Right renal pelvis (tissue), 4 donors: ENCODE data around the gene SYDE1. TPM values are rescaled to one million over a fixed set of nuclear protein-coding genes. Genes with fewer than 3 reads are reported as not detected.

Experiments used
- DNase-seq, 4 donors: peaks; one replicate each; pipeline ENCODE4 v3.0.0-alpha.2; 2013; ENCODE audit warnings: low read depth in 4 of 4, low spot score in 3 of 4, missing footprints in 1 of 4
- polyA plus RNA-seq, 4 donors: library from polyadenylated mRNA; unstranded; fragments of 120-200 nt; gene quantifications; one replicate each; pipeline ENCODE4 v1.2.1, GENCODE V29; 2013; ENCODE audit not compliant: insufficient read length in 4 of 4

Gene SYDE1
- polyA plus RNA-seq, 4 donors: 18.2 to 25.0 (median 19.5) TPM

DNA sequence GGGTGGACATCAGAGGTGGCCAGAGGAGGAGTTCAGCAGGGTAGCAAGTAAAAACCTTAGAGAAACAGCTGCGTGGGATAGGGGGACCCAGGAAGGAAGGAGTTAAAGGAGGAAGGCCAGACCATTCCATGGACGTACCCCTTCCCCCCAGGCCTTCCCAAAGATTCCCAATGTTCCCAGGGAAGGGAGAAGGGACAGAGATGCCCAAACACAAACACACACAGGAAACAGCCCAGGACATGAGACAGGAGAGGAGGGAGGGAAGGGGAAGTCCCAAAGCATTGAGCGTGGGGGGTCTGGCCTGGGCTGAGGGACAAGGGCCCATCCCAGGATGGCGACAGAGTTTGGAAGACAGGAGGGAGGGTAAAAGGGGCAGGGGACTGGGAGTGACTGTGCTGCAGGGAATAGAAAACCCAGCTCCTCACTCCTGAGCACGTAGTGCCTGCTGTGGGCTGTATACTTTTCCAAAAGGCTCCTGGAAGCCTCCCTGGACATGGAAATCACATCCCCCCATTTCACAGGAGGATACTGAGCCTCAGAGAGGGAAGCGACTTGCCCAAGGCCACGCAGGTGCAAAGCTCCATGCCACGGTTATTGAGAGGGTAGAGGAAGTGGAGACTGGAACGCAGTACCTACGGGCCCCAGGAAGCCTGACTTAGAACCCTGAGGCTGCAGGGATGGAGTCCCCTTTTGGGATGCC is 1.1 kb downstream of the SYDE1 start:
- DNase-seq: no peak

DNA sequence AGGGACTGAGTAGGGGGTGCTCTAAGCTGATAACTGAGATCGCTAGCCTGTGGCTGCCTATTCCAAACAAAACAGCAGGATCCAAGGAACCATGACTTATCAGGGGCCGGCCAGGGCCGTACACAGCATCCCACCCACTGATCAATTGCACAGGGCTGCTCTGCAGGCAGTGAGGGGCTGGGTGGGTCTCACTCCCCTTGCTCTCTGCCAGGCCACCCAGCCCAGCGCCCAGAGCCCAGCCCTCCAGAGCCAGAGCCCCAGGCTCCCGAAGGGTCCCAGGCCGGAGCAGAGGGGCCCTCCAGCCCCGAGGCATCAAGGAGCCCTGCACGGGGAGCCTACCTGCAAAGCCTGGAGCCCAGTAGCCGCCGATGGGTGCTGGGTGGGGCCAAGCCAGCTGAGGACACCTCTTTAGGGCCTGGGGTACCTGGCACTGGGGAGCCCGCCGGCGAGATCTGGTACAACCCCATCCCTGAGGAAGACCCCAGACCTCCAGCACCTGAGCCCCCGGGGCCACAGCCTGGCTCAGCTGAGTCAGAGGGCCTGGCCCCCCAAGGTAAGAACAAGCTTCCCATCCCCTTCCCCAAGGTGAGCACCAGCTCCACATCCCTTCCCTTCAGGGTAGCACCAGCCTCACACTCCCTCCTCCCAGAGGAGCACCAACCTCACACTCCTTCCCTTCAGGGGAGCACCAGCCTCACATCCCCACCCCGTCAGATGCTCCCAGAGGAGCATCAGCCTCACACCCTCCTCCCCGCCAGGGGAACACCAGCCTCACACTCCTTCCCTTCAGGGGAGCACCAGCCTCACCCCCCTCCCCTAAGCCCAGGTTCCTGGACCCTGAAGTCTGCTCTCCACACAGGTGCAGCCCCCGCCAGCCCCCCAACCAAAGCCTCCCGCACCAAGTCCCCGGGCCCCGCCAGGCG is 1.9 kb downstream of the SYDE1 start:
- DNase-seq: no peak

DNA sequence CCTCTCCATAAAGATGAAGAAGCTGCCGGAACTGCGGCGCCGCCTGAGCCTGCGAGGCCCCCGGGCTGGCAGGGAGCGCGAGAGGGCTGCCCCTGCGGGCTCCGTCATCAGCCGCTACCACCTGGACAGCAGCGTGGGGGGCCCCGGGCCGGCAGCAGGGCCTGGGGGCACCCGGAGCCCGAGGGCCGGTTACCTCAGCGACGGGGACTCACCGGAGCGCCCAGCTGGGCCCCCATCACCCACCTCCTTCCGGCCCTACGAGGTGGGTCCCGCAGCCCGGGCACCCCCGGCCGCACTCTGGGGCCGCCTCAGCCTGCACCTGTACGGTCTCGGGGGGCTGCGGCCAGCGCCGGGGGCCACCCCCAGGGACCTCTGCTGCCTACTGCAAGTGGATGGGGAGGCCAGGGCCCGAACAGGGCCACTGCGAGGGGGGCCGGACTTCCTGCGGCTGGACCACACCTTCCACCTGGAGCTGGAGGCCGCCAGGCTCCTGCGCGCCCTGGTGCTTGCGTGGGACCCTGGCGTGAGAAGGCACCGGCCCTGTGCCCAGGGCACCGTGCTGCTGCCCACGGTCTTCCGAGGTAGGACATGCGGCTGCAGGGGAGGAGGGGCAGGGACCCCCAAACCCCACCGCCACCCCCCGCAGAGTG is 2.7 kb downstream of the SYDE1 start:
- no peak for DNase-seq

DNA sequence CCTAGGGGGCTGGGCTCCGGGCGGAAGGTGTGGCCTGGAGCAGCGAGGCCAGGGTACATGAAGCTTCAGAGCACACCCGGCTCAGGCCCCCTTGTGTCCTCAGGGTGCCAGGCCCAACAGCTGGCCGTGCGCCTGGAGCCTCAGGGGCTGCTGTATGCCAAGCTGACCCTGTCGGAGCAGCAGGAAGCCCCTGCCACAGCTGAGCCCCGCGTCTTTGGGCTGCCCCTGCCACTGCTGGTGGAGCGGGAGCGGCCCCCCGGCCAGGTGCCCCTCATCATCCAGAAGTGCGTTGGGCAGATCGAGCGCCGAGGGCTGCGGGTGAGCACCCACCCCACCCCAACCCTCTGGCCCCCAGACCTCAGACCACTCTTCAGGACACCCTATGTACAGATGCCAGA is 3.2 kb downstream of the SYDE1 start:
- no peak for DNase-seq

DNA sequence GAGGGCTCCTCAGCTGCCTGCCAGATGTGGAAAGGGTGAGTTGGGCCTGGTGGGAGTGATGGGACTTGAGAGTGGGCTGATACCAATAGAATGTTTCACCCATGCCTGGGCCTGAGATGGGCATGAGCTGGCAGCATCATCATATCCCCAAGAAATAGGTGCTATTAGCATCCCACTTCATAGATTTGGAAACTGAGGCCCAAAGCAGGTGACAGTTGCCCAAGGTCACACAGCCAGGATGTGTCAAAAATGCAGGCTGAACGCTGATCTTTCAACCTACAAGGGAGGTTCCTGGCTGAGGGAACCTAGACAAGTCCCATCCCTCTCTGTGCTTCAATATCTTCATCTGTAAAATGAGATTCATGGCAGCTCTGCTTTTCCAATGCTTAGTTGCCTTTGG is 4.6 kb downstream of the SYDE1 start:
- no peak for DNase-seq

GRCh38 chr19:15112385-15112784 is 5.2 kb downstream of the SYDE1 start:
- no peak for DNase-seq

GRCh38 chr19:15113245-15114152 is 6.3 kb downstream of the SYDE1 start:
- DNase-seq: no peak

GRCh38 chr19:15114153-15114540 is 6.9 kb downstream of the SYDE1 start:
- DNase-seq: no peak

DNA sequence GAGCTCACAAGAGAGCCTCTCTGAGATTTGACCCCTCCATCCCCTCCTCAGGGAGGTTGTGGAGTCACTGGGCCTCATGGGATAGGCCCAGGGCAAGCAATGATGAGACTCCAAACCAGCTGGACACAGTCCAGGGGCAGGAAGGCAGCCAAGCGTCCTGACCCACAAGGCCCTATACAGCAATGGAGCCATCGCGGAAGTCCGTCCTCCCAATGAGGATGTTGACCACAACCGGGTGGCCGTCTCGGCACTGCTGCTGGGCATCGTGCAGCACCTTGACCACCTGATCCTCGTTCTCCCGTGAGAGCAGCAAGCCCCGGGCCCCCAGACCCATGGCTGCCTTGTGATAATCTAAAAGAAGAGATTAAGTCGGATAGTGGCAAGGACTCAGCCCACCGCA is 7.9 kb downstream of the SYDE1 start:
- no peak for DNase-seq

- DNase-seq: no peak
These were observed 8.8 kb downstream of the SYDE1 start for GRCh38 chr19:15115762-15116615.

DNA sequence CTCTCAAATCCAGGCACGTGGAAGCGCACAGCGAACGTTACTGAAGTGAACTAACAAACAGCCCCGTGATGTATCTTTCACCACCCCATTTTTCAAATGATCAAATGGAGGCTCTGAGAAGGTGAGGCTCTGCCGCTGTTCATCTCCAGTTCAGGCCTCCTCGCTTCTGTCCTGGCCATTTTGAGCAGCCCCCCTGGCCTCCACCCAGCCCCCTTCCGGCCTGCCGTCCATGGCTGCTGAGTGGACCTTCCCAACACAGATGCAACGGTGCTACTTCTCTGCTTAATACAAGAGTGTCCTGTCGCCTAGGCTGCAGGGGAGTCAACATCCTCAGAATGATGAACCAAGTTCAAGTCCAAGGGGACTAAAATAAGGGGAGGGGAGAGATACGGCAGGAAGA is 9.7 kb downstream of the SYDE1 start:
- no peak for DNase-seq

GRCh38 chr19:15118248-15118647 is 11.0 kb downstream of the SYDE1 start:
- no peak for DNase-seq

- no peak for DNase-seq
These were observed 11.7 kb downstream of the SYDE1 start for GRCh38 chr19:15118789-15119494.

- no peak for DNase-seq
These were observed 13.2 kb downstream of the SYDE1 start for GRCh38 chr19:15120135-15121026.

DNA sequence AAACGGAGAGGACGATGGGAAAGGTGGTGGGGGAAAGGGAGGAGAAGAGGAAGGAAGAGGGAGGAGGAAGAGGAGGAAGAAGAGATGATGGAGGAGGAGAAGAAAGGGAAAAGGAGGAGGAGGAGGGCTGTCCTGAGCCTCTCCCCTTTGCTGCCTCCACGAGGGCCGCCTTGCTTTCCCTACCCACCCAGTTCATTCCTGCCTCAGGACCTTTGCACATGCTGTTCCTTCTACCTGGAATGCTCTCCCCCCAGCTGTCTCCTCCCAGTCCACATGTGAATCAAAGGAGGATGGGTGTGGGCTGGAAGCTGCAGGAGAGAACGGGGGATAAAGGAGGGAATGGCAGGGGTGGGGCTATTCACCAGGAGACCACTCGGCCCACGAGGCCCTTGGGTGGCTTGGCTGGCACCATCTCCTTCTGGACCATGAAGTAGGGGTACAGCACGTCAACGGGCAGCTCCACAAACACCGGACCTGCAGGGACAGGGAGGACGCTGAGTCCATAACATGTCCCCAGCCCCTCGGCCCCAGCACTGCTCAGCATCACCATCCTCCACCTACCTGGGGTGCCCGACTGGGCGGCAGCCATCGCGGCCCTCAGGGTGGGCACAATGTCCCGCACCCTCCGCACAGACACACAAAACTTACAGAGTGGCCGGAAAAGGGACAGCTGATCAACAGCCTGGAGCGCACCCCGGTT is 15.3 kb downstream of the SYDE1 start:
- DNase-seq: no peak

DNA sequence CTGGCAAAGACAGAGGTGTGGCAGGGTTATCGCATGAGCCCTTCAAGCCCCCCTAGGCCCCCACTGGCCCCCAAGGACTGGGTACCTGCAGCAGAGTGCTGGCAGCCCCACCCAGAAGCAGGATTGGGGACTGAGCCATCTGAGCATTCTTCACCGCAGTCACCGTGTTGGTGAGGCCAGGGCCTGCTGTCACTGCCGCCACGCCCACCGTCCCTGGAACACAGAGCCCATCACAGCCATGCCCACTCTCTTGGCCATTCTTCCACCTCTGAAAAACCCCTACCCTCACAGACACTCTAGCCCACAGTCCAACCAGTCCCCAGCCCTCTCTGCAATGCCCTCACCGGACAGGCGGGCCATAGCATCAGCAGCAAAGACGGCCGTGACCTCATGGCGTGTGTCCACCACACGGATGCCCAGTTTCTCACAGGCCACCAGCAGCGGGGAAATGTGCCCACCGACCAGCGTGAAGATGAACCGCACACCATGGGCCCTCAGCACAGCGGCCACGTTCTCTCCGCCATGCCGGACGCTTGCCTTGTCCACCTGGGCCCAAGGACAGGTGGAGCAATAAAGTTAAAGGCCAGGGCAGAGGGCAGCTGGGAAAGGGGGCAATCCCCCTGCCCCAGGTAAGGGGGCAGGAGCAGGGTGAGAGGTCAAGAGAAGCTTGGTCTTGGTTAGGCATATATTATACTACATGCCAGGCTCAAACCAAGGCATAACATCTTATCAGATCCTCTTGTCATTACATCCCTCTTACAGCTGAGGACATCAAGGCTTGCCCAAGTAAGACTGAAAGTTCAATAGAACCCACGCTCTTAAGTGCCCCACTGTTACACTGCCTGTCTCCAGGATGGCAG is 16.1 kb downstream of the SYDE1 start:
- no peak for DNase-seq
